Bronchial epithelial cell (primary cell): ENCODE data around the gene PCDHB11. TPM values are rescaled to one million over a fixed set of nuclear protein-coding genes. Genes with fewer than 3 reads are reported as not detected.
"Not testable (repeated sequence)": the region's sequence is repeated elsewhere in the genome, so short reads cannot be mapped to it uniquely, and the experiment has no call there.

Experiments used
- DNase-seq: peaks from one replicate; pipeline ENCODE4 v3.0.0-alpha.2; 2010; ENCODE audit warnings: low read depth
- FAIRE-seq: peaks from 2 replicates; lab custom pipeline; 2011; peaks lifted over from hg19 to GRCh38; lab: Jason Lieb, UNC
- H3K27me3 ChIP-seq: 2 replicates; pipeline ENCODE4 v1.5.1; 2011; ENCODE audit warnings: low read length; ENCODE audit not compliant: control insufficient read depth, insufficient read depth
- H3K36me3 ChIP-seq: 2 replicates; pipeline ENCODE4 v1.5.1; 2011; ENCODE audit warnings: low read length; ENCODE audit not compliant: control insufficient read depth, insufficient read depth
- H3K4me3 ChIP-seq: 2 replicates; pipeline ENCODE4 v1.5.1; 2011; ENCODE audit warnings: mild to moderate bottlenecking, low read depth, low read length, control low read depth
- CTCF ChIP-seq: IDR thresholded peaks from 2 replicates; pipeline ENCODE4 v1.5.1; 2011; ENCODE audit warnings: mild to moderate bottlenecking, moderate library complexity, low read length, control low read depth, inconsistent platforms; ENCODE audit not compliant: insufficient read depth, severe bottlenecking
- total RNA-seq: library from RNA; depleted of rRNA; stranded (reverse); fragments of >200 nt; gene quantifications from 2 replicates; pipeline ENCODE4 v1.2.1, GENCODE V29; 2014

The PCDHB11 gene
- total RNA-seq: under 0.01 and 0.26 TPM in 2 replicates

- TF ChIP-seq CTCF: no peak
- H3K4me3 ChIP-seq: peak within 1 kb of the TSS; percentile 2
- FAIRE-seq: no peak
- no peaks in the 10 kb centered on the region for H3K36me3 ChIP-seq
- DNase-seq: no peak
- H3K27me3 ChIP-seq: no peaks in the 10 kb centered on the region
These were observed at the start of gene PCDHB11 for GRCh38 chr5:141199359-141200235. Gene PCDHB11 (plus strand): TSS chr5:141199627. CDS start chr5:141199775, 148 bp downstream.

- Histone ChIP-seq H3K4me3 (no peak within 1 kb of the TSS), H3K36me3 (no peaks in the 10 kb centered on the region), H3K27me3 (no peaks in the 10 kb centered on the region)
- no peak for TF ChIP-seq CTCF
- FAIRE-seq: no peak
- DNase-seq: peak; percentile 13
These were observed 49.6 kb upstream of the PCDHB11 start, which contains the start of gene PCDHB6 for GRCh38 chr5:141149812-141150211. Gene PCDHB6 (plus strand): TSS chr5:141150057. CDS start chr5:141150258, 201 bp downstream.

- no peaks in the 10 kb centered on the region for H3K27me3 ChIP-seq
- TF ChIP-seq CTCF: no peak
- DNase-seq: no peak
- H3K4me3 ChIP-seq: no peak overlapping the region
- no peaks in the 10 kb centered on the region for H3K36me3 ChIP-seq
- no peak for FAIRE-seq
These were observed 49.0 kb upstream of the PCDHB11 start for GRCh38 chr5:141150224-141150992.

DNA sequence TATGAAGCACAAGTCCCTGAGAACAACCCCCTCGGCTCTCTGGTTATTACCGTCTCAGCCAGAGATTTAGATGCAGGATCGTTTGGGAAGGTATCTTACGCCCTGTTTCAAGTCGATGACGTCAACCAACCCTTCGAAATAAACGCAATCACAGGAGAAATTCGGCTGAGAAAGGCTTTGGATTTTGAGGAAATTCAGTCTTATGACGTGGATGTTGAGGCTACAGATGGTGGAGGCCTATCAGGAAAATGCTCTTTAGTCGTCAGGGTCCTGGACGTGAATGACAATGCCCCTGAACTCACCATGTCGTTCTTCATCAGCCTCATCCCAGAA is 48.5 kb upstream of the PCDHB11 start:
- Histone ChIP-seq H3K27me3 (no peaks in the 10 kb centered on the region), H3K36me3 (no peaks in the 10 kb centered on the region), H3K4me3 (no peak overlapping the region)
- DNase-seq (no peak), FAIRE-seq (no peak)
- no peak for TF ChIP-seq CTCF

DNA sequence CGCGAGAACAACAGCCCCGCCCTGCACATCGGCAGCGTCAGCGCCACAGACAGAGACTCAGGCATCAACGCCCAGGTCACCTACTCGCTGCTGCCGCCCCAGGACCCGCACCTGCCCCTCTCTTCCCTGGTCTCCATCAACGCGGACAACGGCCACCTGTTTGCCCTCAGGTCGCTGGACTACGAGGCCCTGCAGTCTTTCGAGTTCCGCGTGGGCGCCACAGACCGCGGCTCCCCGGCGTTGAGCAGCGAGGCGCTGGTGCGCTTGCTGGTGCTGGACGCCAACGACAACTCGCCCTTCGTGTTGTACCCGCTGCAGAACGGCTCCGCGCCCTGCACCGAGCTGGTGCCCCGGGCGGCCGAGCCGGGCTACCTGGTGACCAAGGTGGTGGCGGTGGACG is 47.8 kb upstream of the PCDHB11 start:
- FAIRE-seq, H3K4me3 ChIP-seq, H3K27me3 ChIP-seq, H3K36me3 ChIP-seq, DNase-seq: not testable (repeated sequence)

DNA sequence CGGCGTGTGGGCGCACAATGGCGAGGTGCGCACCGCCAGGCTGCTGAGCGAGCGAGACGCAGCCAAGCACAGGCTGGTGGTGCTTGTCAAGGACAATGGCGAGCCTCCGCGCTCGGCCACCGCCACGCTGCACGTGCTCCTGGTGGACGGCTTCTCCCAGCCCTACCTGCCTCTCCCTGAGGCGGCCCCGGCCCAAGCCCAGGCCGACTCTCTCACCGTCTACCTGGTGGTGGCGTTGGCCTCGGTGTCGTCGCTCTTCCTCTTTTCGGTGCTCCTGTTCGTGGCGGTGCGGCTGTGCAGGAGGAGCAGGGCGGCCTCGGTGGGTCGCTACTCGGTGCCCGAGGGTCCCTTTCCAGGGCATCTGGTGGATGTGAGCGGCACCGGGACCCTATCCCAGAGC is 47.3 kb upstream of the PCDHB11 start:
- not testable (repeated sequence) for H3K4me3 ChIP-seq, DNase-seq, H3K36me3 ChIP-seq, H3K27me3 ChIP-seq, FAIRE-seq
